ENCODE measurements around the gene CAVIN4. TPM values are rescaled to one million over a fixed set of nuclear protein-coding genes. Genes with fewer than 3 reads are reported as not detected.

Gene CAVIN4
- total RNA-seq, 1 experiment from 2014 or later: 0.56 TPM

- no peaks in the 10 kb centered on the region for H3K9me3 Mint-ChIP-seq (ENCODE audit: unreplicated experiment)
- H3K4me1 Mint-ChIP-seq (ENCODE audit: insufficient read depth, unreplicated experiment): no peaks in the 10 kb centered on the region
- ChIA-PET POLR2A (interaction anchor here (0.9 kb wide), 1 partner anchor 15 kb away, joined by 3 read pairs; no protein-coding TSS in a partner anchor), CTCF (interaction anchor here (1.1 to 4.8 kb wide), 3 partner anchors 9 to 153 kb away, joined by 3 to 29 read pairs (median 3); no protein-coding TSS in a partner anchor)
- TF ChIP-seq CTCF (IDR thresholded peaks at IDR 0.05; ENCODE audit: unreplicated experiment): no peak
- no peak for DNase-seq (ENCODE audit: unreplicated experiment)
- intact Hi-C loops (cut with micrococcal nuclease): no loop called here
- BruUV-seq (replicated peaks): no TSS peak
- no peak overlapping the region for H3K27ac Mint-ChIP-seq (ENCODE audit: low read depth, unreplicated experiment)
- H3K36me3 Mint-ChIP-seq (ENCODE audit: insufficient read depth, unreplicated experiment): no peaks in the 10 kb centered on the region
- no peak overlapping the region for H3K4me3 Mint-ChIP-seq (ENCODE audit: unreplicated experiment)
- no peaks in the 10 kb centered on the region for H3K27me3 Mint-ChIP-seq (ENCODE audit: insufficient read depth, unreplicated experiment)
These were observed 9.5 kb downstream of the CAVIN4 start for GRCh38 chr9:100587375-100587774.

- Mint-ChIP-seq H3K27ac (ENCODE audit: low read depth, unreplicated experiment) (no peak overlapping the region), H3K27me3 (ENCODE audit: insufficient read depth, unreplicated experiment) (no peaks in the 10 kb centered on the region), H3K9me3 (ENCODE audit: unreplicated experiment) (no peaks in the 10 kb centered on the region), H3K36me3 (ENCODE audit: insufficient read depth, unreplicated experiment) (no peaks in the 10 kb centered on the region), H3K4me1 (ENCODE audit: insufficient read depth, unreplicated experiment) (no peaks in the 10 kb centered on the region), H3K4me3 (ENCODE audit: unreplicated experiment) (no peak overlapping the region)
- ChIA-PET CTCF (interaction anchor here (0.5 to 4.8 kb wide), 6 partner anchors 11 to 725 kb away, joined by 3 to 29 read pairs (median 4); no protein-coding TSS in a partner anchor), POLR2A (no interaction called here)
- TF ChIP-seq CTCF (IDR thresholded peaks at IDR 0.05; ENCODE audit: unreplicated experiment): no peak
- DNase-seq (ENCODE audit: unreplicated experiment): no peak
- intact Hi-C loops (cut with micrococcal nuclease): no loop called here
- no TSS peak for BruUV-seq (replicated peaks)
These were observed 11.7 kb downstream of the CAVIN4 start for GRCh38 chr9:100589582-100589981.

- intact Hi-C loops (cut with micrococcal nuclease): no loop called here
- no peaks in the 10 kb centered on the region for H3K36me3 Mint-ChIP-seq (ENCODE audit: insufficient read depth, unreplicated experiment)
- TF ChIP-seq CTCF (IDR thresholded peaks at IDR 0.05; ENCODE audit: unreplicated experiment): no peak
- no peaks in the 10 kb centered on the region for H3K4me1 Mint-ChIP-seq (ENCODE audit: insufficient read depth, unreplicated experiment)
- POLR2A ChIA-PET: no interaction called here
- no peaks in the 10 kb centered on the region for H3K27me3 Mint-ChIP-seq (ENCODE audit: insufficient read depth, unreplicated experiment)
- BruUV-seq (replicated peaks): no TSS peak
- no peaks in the 10 kb centered on the region for H3K9me3 Mint-ChIP-seq (ENCODE audit: unreplicated experiment)
- H3K27ac Mint-ChIP-seq (ENCODE audit: low read depth, unreplicated experiment): no peak overlapping the region
- CTCF ChIA-PET: interaction anchor here (1.0 to 4.8 kb wide), 4 partner anchors 10 to 1406 kb away, joined by 3 to 29 read pairs (median 6); no protein-coding TSS in a partner anchor
- no peak for DNase-seq (ENCODE audit: unreplicated experiment)
- no peak overlapping the region for H3K4me3 Mint-ChIP-seq (ENCODE audit: unreplicated experiment)
These were observed 12.6 kb downstream of the CAVIN4 start for GRCh38 chr9:100590481-100590880.

GRCh38 chr9:100591139-100591538 is 13.3 kb downstream of the CAVIN4 start:
- no peak overlapping the region for H3K27ac Mint-ChIP-seq (ENCODE audit: low read depth, unreplicated experiment)
- DNase-seq (ENCODE audit: unreplicated experiment): no peak
- no TSS peak for BruUV-seq (replicated peaks)
- intact Hi-C loops (cut with micrococcal nuclease): no loop called here
- no peak for TF ChIP-seq CTCF (IDR thresholded peaks at IDR 0.05; ENCODE audit: unreplicated experiment)
- H3K4me3 Mint-ChIP-seq (ENCODE audit: unreplicated experiment): no peak overlapping the region
- no peaks in the 10 kb centered on the region for H3K9me3 Mint-ChIP-seq (ENCODE audit: unreplicated experiment)
- POLR2A ChIA-PET: interaction anchor here (0.7 kb wide), 1 partner anchor 1182 kb away, joined by 3 read pairs; no protein-coding TSS in a partner anchor
- H3K27me3 Mint-ChIP-seq (ENCODE audit: insufficient read depth, unreplicated experiment): no peaks in the 10 kb centered on the region
- H3K4me1 Mint-ChIP-seq (ENCODE audit: insufficient read depth, unreplicated experiment): no peaks in the 10 kb centered on the region
- CTCF ChIA-PET: interaction anchor here (0.6 to 4.8 kb wide), 7 partner anchors 9 to 1406 kb away, joined by 3 to 29 read pairs (median 4); partner anchors contain the start of gene TEX10
- no peaks in the 10 kb centered on the region for H3K36me3 Mint-ChIP-seq (ENCODE audit: insufficient read depth, unreplicated experiment)
